NCI-H2171 (cell line): ENCODE data around the gene WDR93.
A peak's percentile ranks its signal among the peaks of the same experiment; 100 is the strongest.
"Not testable (repeated sequence)": the region's sequence is repeated elsewhere in the genome, so short reads cannot be mapped to it uniquely, and the experiment has no call there.

Experiments
- DNase-seq: peaks from one replicate; lab custom pipeline; 2025; lab: John Stamatoyannopoulos, UW

The WDR93 gene

GRCh38 chr15:89770041-89770440 is 79.4 kb downstream of the WDR93 start:
- DNase-seq, result no peak

GRCh38 chr15:89772932-89773583 is 82.4 kb downstream of the WDR93 start:
- no peak for DNase-seq

GRCh38 chr15:89774492-89774891 is 83.9 kb downstream of the WDR93 start:
- DNase-seq, result no peak

GRCh38 chr15:89775815-89776214 is 85.2 kb downstream of the WDR93 start:
- no peak for DNase-seq

GRCh38 chr15:89776274-89777072 is 85.9 kb downstream of the WDR93 start, which contains the start of gene MESP2:
MESP2 (plus strand) TSS chr15:89776332; CDS start chr15:89776358, 26 bp downstream.
- peak; percentile 29 for DNase-seq

- DNase-seq, result no peak
Observed at GRCh38 chr15:89777073-89777751, 86.6 kb downstream of the WDR93 start.

- no peak for DNase-seq
Observed at GRCh38 chr15:89777782-89778380, 87.3 kb downstream of the WDR93 start.

GRCh38 chr15:89778861-89779260 is 88.2 kb downstream of the WDR93 start:
- DNase-seq, result no peak

GRCh38 chr15:89780601-89781000 is 90.0 kb downstream of the WDR93 start:
- no peak for DNase-seq

- no peak for DNase-seq
Observed at GRCh38 chr15:89781055-89781454, 90.4 kb downstream of the WDR93 start.

GRCh38 chr15:89781891-89782618 is 91.4 kb downstream of the WDR93 start:
- no peak for DNase-seq

GRCh38 chr15:89782619-89782950 is 92.0 kb downstream of the WDR93 start:
- DNase-seq, result not testable (repeated sequence)

- no peak for DNase-seq
Observed at GRCh38 chr15:89783111-89783860, 92.7 kb downstream of the WDR93 start.

GRCh38 chr15:89783861-89784685 is 93.5 kb downstream of the WDR93 start:
- no peak for DNase-seq

GRCh38 chr15:89784686-89784960 is 94.0 kb downstream of the WDR93 start:
- no peak for DNase-seq

- DNase-seq, result no peak
Observed at GRCh38 chr15:89785064-89785773, 94.6 kb downstream of the WDR93 start.

GRCh38 chr15:89785774-89786140 is 95.1 kb downstream of the WDR93 start:
- DNase-seq, result no peak

- DNase-seq, result no peak
Observed at GRCh38 chr15:89787944-89788343, 97.3 kb downstream of the WDR93 start.

GRCh38 chr15:89788585-89788984 is 98.0 kb downstream of the WDR93 start:
- not testable (repeated sequence) for DNase-seq

GRCh38 chr15:89790206-89790605 is 99.6 kb downstream of the WDR93 start:
- DNase-seq, result no peak
